ENCODE data around the gene COL7A1. TPM values are rescaled to one million over a fixed set of nuclear protein-coding genes. Genes with fewer than 3 reads are reported as not detected.
A peak's percentile ranks its signal among the peaks of the same experiment; 100 is the strongest.

Gene COL7A1
- total RNA-seq, 4 donors from 2014 or later, result 4.8 to 19.1 (median 12.9) TPM

- H3K27me3 ChIP-seq, result no peaks in the 10 kb centered on the region
- H3K27ac ChIP-seq, result peak overlapping the region; percentile 46 to 76 (median 69)
- in situ Hi-C loops (cut with MboI; ENCODE audit: low pct_ligation_motif_present in 1 of 4, low pct_unique_long_range_greater_than_20kb in 1 of 4, low sequenced_read_pairs in 3 of 4), result no loop called here
- peaks cover 2 to 19% (median 11%) of the 10 kb centered on the region in 4 donors for H3K4me1 ChIP-seq
- peaks cover 0 to 11% (median 5%) of the 10 kb centered on the region in 4 donors for H3K36me3 ChIP-seq
- no peak for DNase-seq
- H3K9me3 ChIP-seq, result no peaks in the 10 kb centered on the region
- WGBS, 2 donors (ENCODE audit: low coverage in 1 of 2), result 94 to 100% methylated on average over 1 to 10 of the region's 10 CpGs
- TF ChIP-seq EP300 (IDR thresholded peaks at IDR 0.05; ENCODE audit: low read depth) (no peak), POLR2A (IDR thresholded peaks at IDR 0.05) (no peak), POLR2AphosphoS5 (IDR thresholded peaks at IDR 0.05) (no peak)
- TF ChIP-seq, protein P1, sequence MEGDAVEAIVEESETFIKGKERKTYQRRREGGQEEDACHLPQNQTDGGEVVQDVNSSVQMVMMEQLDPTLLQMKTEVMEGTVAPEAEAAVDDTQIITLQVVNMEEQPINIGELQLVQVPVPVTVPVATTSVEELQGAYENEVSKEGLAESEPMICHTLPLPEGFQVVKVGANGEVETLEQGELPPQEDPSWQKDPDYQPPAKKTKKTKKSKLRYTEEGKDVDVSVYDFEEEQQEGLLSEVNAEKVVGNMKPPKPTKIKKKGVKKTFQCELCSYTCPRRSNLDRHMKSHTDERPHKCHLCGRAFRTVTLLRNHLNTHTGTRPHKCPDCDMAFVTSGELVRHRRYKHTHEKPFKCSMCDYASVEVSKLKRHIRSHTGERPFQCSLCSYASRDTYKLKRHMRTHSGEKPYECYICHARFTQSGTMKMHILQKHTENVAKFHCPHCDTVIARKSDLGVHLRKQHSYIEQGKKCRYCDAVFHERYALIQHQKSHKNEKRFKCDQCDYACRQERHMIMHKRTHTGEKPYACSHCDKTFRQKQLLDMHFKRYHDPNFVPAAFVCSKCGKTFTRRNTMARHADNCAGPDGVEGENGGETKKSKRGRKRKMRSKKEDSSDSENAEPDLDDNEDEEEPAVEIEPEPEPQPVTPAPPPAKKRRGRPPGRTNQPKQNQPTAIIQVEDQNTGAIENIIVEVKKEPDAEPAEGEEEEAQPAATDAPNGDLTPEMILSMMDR (IDR thresholded peaks at IDR 0.05), result no peak
- intact Hi-C loops (cut with DNase I; ENCODE audit: low total_unique reads), result no loop called here
- no peak overlapping the region for H3K4me3 ChIP-seq
Measured at GRCh38 chr3:48624767-48625166, 29.6 kb upstream of the COL7A1 start.

DNA sequence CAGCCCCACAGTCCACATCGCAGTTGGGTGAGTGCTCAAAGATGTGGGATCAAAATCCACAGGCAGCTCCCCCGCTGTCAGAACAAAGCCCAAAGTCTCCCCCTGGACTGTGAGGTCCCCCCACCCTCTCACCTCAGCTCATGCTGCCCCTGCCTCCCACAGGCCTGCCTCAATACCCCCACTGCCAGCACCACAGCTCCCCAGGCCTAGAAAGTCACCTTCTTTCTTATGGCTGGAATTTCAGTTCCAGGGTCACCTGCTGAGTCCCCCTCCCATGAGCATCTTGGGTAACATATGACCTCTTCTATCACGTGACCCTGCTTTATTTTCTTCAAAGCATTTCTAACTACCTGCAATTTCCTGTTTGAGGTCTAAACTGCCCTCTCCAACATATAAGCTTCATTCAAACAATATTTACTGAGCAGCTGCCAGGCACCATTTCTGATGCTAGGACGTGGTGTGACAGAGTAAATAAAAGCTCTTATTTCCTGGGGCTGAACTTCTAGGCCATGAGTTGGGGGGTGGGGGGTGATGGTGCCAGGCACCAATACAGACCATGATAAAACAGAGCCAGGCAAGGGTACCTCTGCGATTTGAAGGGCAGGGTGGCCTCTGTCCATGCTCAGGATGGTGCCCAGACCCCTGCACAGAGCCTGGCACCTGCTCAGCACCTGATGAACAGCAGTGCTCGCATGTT, 28.9 kb upstream of the COL7A1 start:
- no peaks in the 10 kb centered on the region for H3K27me3 ChIP-seq
- intact Hi-C loops (cut with DNase I; ENCODE audit: low total_unique reads), result no loop called here
- H3K27ac ChIP-seq, result peak overlapping the region; percentile 46 to 76 (median 69)
- TF ChIP-seq, protein P1 (IDR thresholded peaks at IDR 0.05), result no peak
- TF ChIP-seq POLR2A (IDR thresholded peaks at IDR 0.05) (no peak), EP300 (IDR thresholded peaks at IDR 0.05; ENCODE audit: low read depth) (no peak), POLR2AphosphoS5 (IDR thresholded peaks at IDR 0.05) (peak in 2 of 3 donors; percentile 8 to 10)
- WGBS, 2 donors (ENCODE audit: low coverage in 1 of 2), result 29 to 64% methylated on average over 2 to 6 of the region's 6 CpGs
- DNase-seq, result peak; percentile 31
- H3K4me3 ChIP-seq, result no peak overlapping the region
- peaks cover 0 to 9% (median 2%) of the 10 kb centered on the region in 4 donors for H3K36me3 ChIP-seq
- in situ Hi-C loops (cut with MboI; ENCODE audit: low pct_ligation_motif_present in 1 of 4, low pct_unique_long_range_greater_than_20kb in 1 of 4, low sequenced_read_pairs in 3 of 4), result no loop called here
- H3K4me1 ChIP-seq, result peaks cover 8 to 27% (median 18%) of the 10 kb centered on the region in 4 donors
- no peaks in the 10 kb centered on the region for H3K9me3 ChIP-seq

DNA sequence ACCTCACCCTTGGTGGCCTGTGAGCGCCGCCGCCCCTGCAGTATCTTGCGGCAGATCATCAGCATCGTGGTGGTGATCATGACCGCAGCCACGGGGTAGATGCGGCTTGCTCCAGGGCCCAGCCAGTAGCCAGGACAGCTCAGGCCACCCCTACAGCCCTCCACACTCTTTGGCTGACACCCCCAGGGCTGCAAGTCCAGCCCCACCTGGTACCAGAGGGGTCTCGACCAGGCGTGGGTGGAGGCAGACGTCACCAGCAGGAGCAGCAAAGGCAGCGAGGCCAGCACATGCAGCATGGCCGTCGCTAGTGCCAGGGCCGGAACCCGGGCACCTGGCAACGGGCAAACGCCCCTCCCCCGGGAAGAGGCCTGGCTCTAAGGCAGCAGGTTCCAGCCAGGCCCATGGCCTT, 26.3 kb upstream of the COL7A1 start, which contains the start of gene TMEM89:
TMEM89 (minus strand) TSS at position 309 of the 409 bp plus-strand sequence; CDS start at position 296, 13 bp downstream.
- 91% methylated on average over 19 of the region's 19 CpGs; no CpG with 5 or more reads in 1 of the 2 donors for WGBS, 2 donors (ENCODE audit: low coverage in 1 of 2)
- DNase-seq, result no peak
- Histone ChIP-seq H3K4me3 (no peak within 1 kb of the TSS), H3K27me3 (no peaks in the 10 kb centered on the region), H3K36me3 (peaks cover 0 to 4% (median 2%) of the 10 kb centered on the region in 4 donors), H3K9me3 (peaks cover 6 to 10% of the 10 kb centered on the region in 2 donors), H3K27ac (peak within 1 kb of the TSS in 1 of 4 donors; percentile 78), H3K4me1 (peaks cover 8 to 30% (median 19%) of the 10 kb centered on the region in 4 donors)
- in situ Hi-C loops (cut with MboI; ENCODE audit: low pct_ligation_motif_present in 1 of 4, low pct_unique_long_range_greater_than_20kb in 1 of 4, low sequenced_read_pairs in 3 of 4) (no loop called here), intact Hi-C loops (cut with DNase I; ENCODE audit: low total_unique reads) (no loop called here)
- TF ChIP-seq, protein P1 (IDR thresholded peaks at IDR 0.05), result no peak
- TF ChIP-seq POLR2A (IDR thresholded peaks at IDR 0.05) (no peak), EP300 (IDR thresholded peaks at IDR 0.05; ENCODE audit: low read depth) (no peak), POLR2AphosphoS5 (IDR thresholded peaks at IDR 0.05) (no peak)

GRCh38 chr3:48619541-48620524, 24.7 kb upstream of the COL7A1 start:
- 82 to 90% methylated on average over 4 to 7 of the region's 7 CpGs for WGBS, 2 donors (ENCODE audit: low coverage in 1 of 2)
- intact Hi-C loops (cut with DNase I; ENCODE audit: low total_unique reads) (no loop called here), in situ Hi-C loops (cut with MboI; ENCODE audit: low pct_ligation_motif_present in 1 of 4, low pct_unique_long_range_greater_than_20kb in 1 of 4, low sequenced_read_pairs in 3 of 4) (no loop called here)
- H3K9me3 ChIP-seq, result peaks cover 6 to 15% of the 10 kb centered on the region in 2 donors
- H3K27ac ChIP-seq, result peak overlapping the region; percentile 69 to 89 (median 78)
- no peak for TF ChIP-seq POLR2AphosphoS5 (IDR thresholded peaks at IDR 0.05)
- TF ChIP-seq, protein P1 (IDR thresholded peaks at IDR 0.05), result no peak
- TF ChIP-seq EP300 (IDR thresholded peaks at IDR 0.05; ENCODE audit: low read depth), result no peak
- no peak for TF ChIP-seq POLR2A (IDR thresholded peaks at IDR 0.05)
- H3K4me3 ChIP-seq, result no peak overlapping the region
- H3K36me3 ChIP-seq, result no peaks in the 10 kb centered on the region
- peaks cover 8 to 30% (median 19%) of the 10 kb centered on the region in 4 donors for H3K4me1 ChIP-seq
- no peaks in the 10 kb centered on the region for H3K27me3 ChIP-seq
- no peak for DNase-seq
